Measurements from ENCODE around the gene NKX6-2. TPM values are rescaled to one million over a fixed set of nuclear protein-coding genes. Genes with fewer than 3 reads are reported as not detected.

Gene NKX6-2
- total and polyA plus RNA-seq, 2 of the 8 experiments (the other 6 are each of a cell fraction or from before 2014, with no cell fraction given) = 0.06 TPM; not detected in 1

DNA sequence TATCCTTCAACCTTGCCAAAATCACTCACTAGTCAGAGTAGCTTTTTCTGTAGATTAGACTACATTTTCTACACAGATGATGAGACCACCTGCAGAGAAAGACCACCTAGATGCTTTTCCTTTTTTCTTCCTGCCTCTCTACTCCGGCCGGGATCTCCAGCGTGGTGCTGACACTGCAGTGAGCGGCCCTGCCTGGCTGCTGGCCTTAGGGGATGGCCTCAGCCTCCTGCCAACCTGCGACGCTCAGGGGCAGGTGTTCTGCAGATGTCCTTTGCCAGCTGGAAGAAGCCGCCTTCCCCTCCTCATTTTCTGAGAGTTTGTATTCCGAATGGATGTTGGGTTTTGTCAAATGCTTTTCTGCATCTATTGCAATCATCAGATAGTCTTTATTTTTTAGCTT, 43.5 kb upstream of the NKX6-2 start:
- H2BK20ac ChIP-seq (ENCODE audit: low read length) = no peak overlapping the region
- WGBS, 2 experiments (ENCODE audit: extremely low coverage in 1 of 2, insufficient coverage in 1 of 2, insufficient read length in 1 of 2, insufficient replicate concordance in 2 of 2, low coverage in 1 of 2, low lambda C conversion rate in 2 of 2, missing lambda C conversion rate in 1 of 2) = 93% methylated on average over 8 of the region's 8 CpGs; no CpG with 5 or more reads in 1 of the 2 experiments
- H3K4ac ChIP-seq (replicated peaks; ENCODE audit: insufficient read length, low read depth, low read length) = no peak overlapping the region
- H2BK12ac ChIP-seq (ENCODE audit: low read depth, low read length) = no peak overlapping the region
- no peaks in the 10 kb centered on the region for H4K20me1 ChIP-seq (replicated peaks in 1 of 2; ENCODE audit: control insufficient read depth in 1 of 2, insufficient read depth in 2 of 2, low read length in 2 of 2)
- H3K14ac ChIP-seq (ENCODE audit: insufficient read length) = no peak overlapping the region
- no peaks in the 10 kb centered on the region; the same call in 1 of the 2 replicates for H3K79me1 ChIP-seq (ENCODE audit: low read depth, low read length)
- FAIRE-seq (no peak), DNase-seq (ENCODE audit: low read depth in 1 of 2, low spot score in 2 of 2) (no peak)
- no peak overlapping the region for H3K56ac ChIP-seq (replicated peaks; ENCODE audit: insufficient read length, low read depth, low read length)
- H3K9ac ChIP-seq (replicated peaks in 1 of 4; ENCODE audit: extremely low read depth in 1 of 4, low read depth in 3 of 4, low read length in 3 of 4) = no peak overlapping the region
- TF ChIP-seq BCL11A (IDR thresholded peaks at IDR 0.05; ENCODE audit: low read depth in 2 of 2, low read length in 2 of 2) = no peak
- TF ChIP-seq POU5F1 (IDR thresholded peaks at IDR 0.05; ENCODE audit: low read depth, low read length) = no peak
- TF ChIP-seq NRF1 (IDR thresholded peaks at IDR 0.05; ENCODE audit: low read depth, low read length) = no peak
- TF ChIP-seq PHF8 (conservative IDR thresholded peaks at IDR 0.05; ENCODE audit: low read depth, low read length) = no peak
- TF ChIP-seq RFX5 (IDR thresholded peaks at IDR 0.05; ENCODE audit: borderline replicate concordance, low read depth, low read length) = no peak
- no peak for TF ChIP-seq JUN (IDR thresholded peaks at IDR 0.05; ENCODE audit: low read depth, low read length)
- no peak for TF ChIP-seq CREB1 (IDR thresholded peaks at IDR 0.05)
- TF ChIP-seq, protein P1, sequence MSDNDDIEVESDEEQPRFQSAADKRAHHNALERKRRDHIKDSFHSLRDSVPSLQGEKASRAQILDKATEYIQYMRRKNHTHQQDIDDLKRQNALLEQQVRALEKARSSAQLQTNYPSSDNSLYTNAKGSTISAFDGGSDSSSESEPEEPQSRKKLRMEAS (IDR thresholded peaks at IDR 0.05) = no peak
- no peaks in the 10 kb centered on the region for H3K4me1 ChIP-seq (replicated peaks in 1 of 4; ENCODE audit: control insufficient read depth in 3 of 4, insufficient read depth in 4 of 4, low read length in 3 of 4)
- H4K91ac ChIP-seq (replicated peaks; ENCODE audit: insufficient read length, low read length) = no peak overlapping the region
- no peak overlapping the region for H3K18ac ChIP-seq (ENCODE audit: extremely low read depth, low read length)
- no peaks in the 10 kb centered on the region; the same call in 1 of the 2 replicates for H3K23me2 ChIP-seq (ENCODE audit: low read depth, low read length)
- H3K27ac ChIP-seq (ENCODE audit: low read depth, low read length) = no peak overlapping the region
- no peaks in the 10 kb centered on the region for H3K79me2 ChIP-seq (ENCODE audit: control insufficient read depth in 1 of 2, insufficient read depth in 2 of 2, low read length in 2 of 2)
- H3K23ac ChIP-seq (ENCODE audit: insufficient read length) = no peak overlapping the region
- no peak overlapping the region for H2BK15ac ChIP-seq (ENCODE audit: low read length)
- no peak overlapping the region for H4K5ac ChIP-seq (ENCODE audit: insufficient read length, low read depth, low read length)
- H2BK5ac ChIP-seq (ENCODE audit: low read depth, low read length) = no peak overlapping the region
- no peak overlapping the region for H2BK120ac ChIP-seq (replicated peaks; ENCODE audit: low read depth, low read length)
- POLR2A ChIA-PET (ENCODE audit: partially characterized antibody) = no interaction called here
- peaks cover 17 to 33% of the 10 kb centered on the region in 2 experiments for H3K9me3 ChIP-seq (ENCODE audit: insufficient read depth in 2 of 2, low read depth in 1 of 2, low read length in 1 of 2)
- H2AK5ac ChIP-seq (ENCODE audit: low read depth, low read length) = no peak overlapping the region
- H3K27me3 ChIP-seq (replicated peaks in 1 of 4; ENCODE audit: control insufficient read depth in 3 of 4, extremely low read depth in 1 of 4, insufficient read depth in 3 of 4, low read length in 3 of 4) = no peaks in the 10 kb centered on the region
- H3K36me3 ChIP-seq (ENCODE audit: control insufficient read depth in 2 of 4, insufficient read depth in 4 of 4, low read length in 3 of 4) = no peaks in the 10 kb centered on the region; a peak in 1 of 8 replicates
- no peak overlapping the region for H4K8ac ChIP-seq (ENCODE audit: extremely low read depth, insufficient read depth, low read length)
- H3K4me2 ChIP-seq (ENCODE audit: insufficient read depth in 1 of 2, low read depth in 2 of 2, low read length in 2 of 2) = no peak overlapping the region
- CTCF ChIA-PET (ENCODE audit: partially characterized antibody) = no interaction called here
- H3K4me3 ChIP-seq (ENCODE audit: extremely low read depth in 1 of 4, insufficient read depth in 2 of 4, low read depth in 3 of 4, low read length in 4 of 4) = no peak overlapping the region
- H2AFZ ChIP-seq (ENCODE audit: low read length) = no peak overlapping the region

Measured in H1 (cell line).